GM19023 (cell line): Measurements from ENCODE around the gene ZC3H7B.
"Not testable (repeated sequence)": the region's sequence is repeated elsewhere in the genome, so short reads cannot be mapped to it uniquely, and the experiment has no call there.

Experiments
- ATAC-seq: cut with Tn5 transposase; IDR thresholded peaks from one replicate; pipeline ENCODE4 v1.9.1; 2021; ENCODE audit warnings: mild to moderate bottlenecking, moderate library complexity; ENCODE audit not compliant: unreplicated experiment

Gene ZC3H7B

GRCh38 chr22:41377846-41378245, 76.5 kb downstream of the ZC3H7B start:
- no peak for ATAC-seq

- peak; percentile 12 for ATAC-seq
These were observed 79.6 kb downstream of the ZC3H7B start for GRCh38 chr22:41380993-41381328.

GRCh38 chr22:41381329-41382097, 80.2 kb downstream of the ZC3H7B start, which contains the start of gene TEF:
TSS of gene TEF (plus strand) at chr22:41381942. CDS start at chr22:41382045, 103 bp downstream.
- peak; percentile 90 for ATAC-seq

- peak; percentile 35 for ATAC-seq
These were observed 80.8 kb downstream of the ZC3H7B start for GRCh38 chr22:41382098-41382578.

GRCh38 chr22:41382610-41383009, 81.3 kb downstream of the ZC3H7B start:
- no peak for ATAC-seq

- no peak for ATAC-seq
These were observed 81.8 kb downstream of the ZC3H7B start for GRCh38 chr22:41383085-41383484.

- no peak for ATAC-seq
These were observed 82.8 kb downstream of the ZC3H7B start for GRCh38 chr22:41384128-41384527.

GRCh38 chr22:41387341-41387740, 86.0 kb downstream of the ZC3H7B start:
- no peak for ATAC-seq

- no peak for ATAC-seq
These were observed 92.7 kb downstream of the ZC3H7B start for GRCh38 chr22:41394012-41394356.

GRCh38 chr22:41395531-41396240, 94.4 kb downstream of the ZC3H7B start:
- no peak for ATAC-seq

GRCh38 chr22:41397143-41397811, 96.0 kb downstream of the ZC3H7B start:
- no peak for ATAC-seq

- no peak for ATAC-seq
These were observed 97.6 kb downstream of the ZC3H7B start for GRCh38 chr22:41398921-41399320.

GRCh38 chr22:41401781-41402648, 100.7 kb downstream of the ZC3H7B start:
- ATAC-seq, result no peak

- not testable (repeated sequence) for ATAC-seq
These were observed 101.5 kb downstream of the ZC3H7B start for GRCh38 chr22:41402851-41403250.

GRCh38 chr22:41403532-41404318, 102.4 kb downstream of the ZC3H7B start:
- ATAC-seq, result no peak

GRCh38 chr22:41405588-41405987, 104.3 kb downstream of the ZC3H7B start:
- ATAC-seq, result no peak

GRCh38 chr22:41406410-41406809, 105.1 kb downstream of the ZC3H7B start:
- ATAC-seq, result no peak

- ATAC-seq, result no peak
These were observed 106.1 kb downstream of the ZC3H7B start for GRCh38 chr22:41407433-41407832.

GRCh38 chr22:41408665-41409064, 107.3 kb downstream of the ZC3H7B start:
- no peak for ATAC-seq
